Lower leg skin (tissue), 4 donors: ENCODE data around the gene SEC16A. TPM values are rescaled to one million over a fixed set of nuclear protein-coding genes. Genes with fewer than 3 reads are reported as not detected.

Experiments
- DNase-seq, 2 donors: peaks; one replicate each; pipeline ENCODE4 v3.0.0-alpha.2; 2019; ENCODE audit warnings: low spot score in 2 of 2
- H3K4me3 ChIP-seq: fragments of 200-600 bp; sonication (generic); 2 replicates; pipeline ENCODE4 v1.5.1; 2017; ENCODE audit warnings: mild to moderate bottlenecking, low read depth; ENCODE audit not compliant: poor library complexity, severe bottlenecking
- CTCF ChIP-seq, 3 donors: fragments of 450-650 bp; IDR thresholded peaks; one replicate each; pipeline ENCODE4 v1.5.1; 2016; ENCODE audit warnings: antibody characterized with exemption in 3 of 3, mild to moderate bottlenecking in 3 of 3, moderate library complexity in 2 of 3
- POLR2A ChIP-seq, 2 donors: fragments of 450-650 bp; IDR thresholded peaks; one replicate each; pipeline ENCODE4 v1.6.1; 2016 to 2017; ENCODE audit warnings: antibody characterized with exemption in 2 of 2, mild to moderate bottlenecking in 1 of 2, moderate library complexity in 1 of 2
- WGBS, 2 donors: methylation state at CpG; one replicate each; pipeline ENCODE4 v1.1.5; 2018; 5-methylcytosine and 5-hydroxymethylcytosine counted together
- intact Hi-C: fragments of 100-400 bp; cut with DNase I; formaldehyde crosslinking; loops from one replicate; pipeline ENCODE4 v1.15.0; 2023; ENCODE audit warnings: low total_unique reads
- total RNA-seq, 4 donors: library from RNA; depleted of rRNA; stranded (reverse); fragments of >200 nt; gene quantifications; one replicate each; pipeline ENCODE4 v1.1.0, GENCODE V29; 2016

The SEC16A gene
- total RNA-seq, 4 donors from 2014 or later, result 58.4 to 77.8 (median 58.5) TPM

- intact Hi-C loops, result no loop called here
- H3K4me3 ChIP-seq, result no peak overlapping the region
- 93 to 94% methylated on average over 49 to 54 of the region's 56 CpGs for WGBS, 2 donors
- DNase-seq, result no peak
- no peak for TF ChIP-seq CTCF (IDR thresholded peaks at IDR 0.05)
Measured at GRCh38 chr9:136496801-136497620, 14.2 kb upstream of the SEC16A start.

- TF ChIP-seq POLR2A (IDR thresholded peaks at IDR 0.05) (no peak), CTCF (IDR thresholded peaks at IDR 0.05) (no peak)
- no peak for DNase-seq
Measured at GRCh38 chr9:136496181-136496580, 13.3 kb upstream of the SEC16A start.

GRCh38 chr9:136495238-136495800, 12.5 kb upstream of the SEC16A start:
- DNase-seq, result no peak
- TF ChIP-seq POLR2A (IDR thresholded peaks at IDR 0.05) (no peak), CTCF (IDR thresholded peaks at IDR 0.05) (no peak)
- 78 to 80% methylated on average over 17 of the region's 17 CpGs for WGBS, 2 donors
- H3K4me3 ChIP-seq, result no peak overlapping the region
- intact Hi-C loops, result no loop called here

More at GRCh38 chr9:136496181-136496580, 13.3 kb upstream of the SEC16A start:
- WGBS, 2 donors, result 77 to 79% methylated on average over 17 to 18 of the region's 18 CpGs
- intact Hi-C loops, result no loop called here
- no peak overlapping the region for H3K4me3 ChIP-seq

- no peak overlapping the region for H3K4me3 ChIP-seq
- no peak for TF ChIP-seq CTCF (IDR thresholded peaks at IDR 0.05)
- 82 to 84% methylated on average over 28 to 29 of the region's 29 CpGs for WGBS, 2 donors
- DNase-seq, result no peak
- intact Hi-C loops, result no loop called here
Measured at GRCh38 chr9:136494531-136495215, 11.8 kb upstream of the SEC16A start.

GRCh38 chr9:136494012-136494411, 11.2 kb upstream of the SEC16A start:
- WGBS, 2 donors, result 68 to 70% methylated on average over 4 to 9 of the region's 9 CpGs
- no peak for TF ChIP-seq POLR2A (IDR thresholded peaks at IDR 0.05)
- no peak for TF ChIP-seq CTCF (IDR thresholded peaks at IDR 0.05)
- intact Hi-C loops, result no loop called here

More at GRCh38 chr9:136494012-136494411, 11.2 kb upstream of the SEC16A start:
- H3K4me3 ChIP-seq, result no peak overlapping the region
- DNase-seq, result no peak
